ENCODE data around the gene PLEKHA7.

Gene PLEKHA7

GRCh38 chr11:16785520-16786128 is 228.6 kb downstream of the PLEKHA7 start:
- peak; percentile 5 to 31 for DNase-seq

DNA sequence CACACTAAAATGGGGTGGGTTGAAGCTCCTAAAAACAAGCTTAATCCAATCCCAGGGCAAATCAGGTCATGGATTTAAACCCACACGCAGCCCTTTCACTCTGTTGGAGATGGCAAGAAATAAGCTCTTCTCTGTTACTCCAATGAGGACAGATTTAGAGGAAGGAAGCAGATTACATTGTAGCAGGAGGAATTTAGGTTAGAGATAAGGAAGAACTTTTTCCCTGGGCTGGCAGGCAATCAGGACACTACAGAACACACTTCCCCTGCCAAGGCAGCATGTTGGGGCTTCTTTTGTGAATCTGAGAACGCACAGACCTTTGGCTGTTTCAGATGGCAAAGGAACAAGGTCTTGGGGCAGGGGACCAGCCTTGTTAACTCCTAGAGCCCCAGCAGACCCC is 229.5 kb downstream of the PLEKHA7 start:
- no peak for DNase-seq

GRCh38 chr11:16784097-16784496 is 230.1 kb downstream of the PLEKHA7 start:
- DNase-seq, result no peak

- no peak for DNase-seq
Measured at GRCh38 chr11:16783321-16783801, 230.9 kb downstream of the PLEKHA7 start.

DNA sequence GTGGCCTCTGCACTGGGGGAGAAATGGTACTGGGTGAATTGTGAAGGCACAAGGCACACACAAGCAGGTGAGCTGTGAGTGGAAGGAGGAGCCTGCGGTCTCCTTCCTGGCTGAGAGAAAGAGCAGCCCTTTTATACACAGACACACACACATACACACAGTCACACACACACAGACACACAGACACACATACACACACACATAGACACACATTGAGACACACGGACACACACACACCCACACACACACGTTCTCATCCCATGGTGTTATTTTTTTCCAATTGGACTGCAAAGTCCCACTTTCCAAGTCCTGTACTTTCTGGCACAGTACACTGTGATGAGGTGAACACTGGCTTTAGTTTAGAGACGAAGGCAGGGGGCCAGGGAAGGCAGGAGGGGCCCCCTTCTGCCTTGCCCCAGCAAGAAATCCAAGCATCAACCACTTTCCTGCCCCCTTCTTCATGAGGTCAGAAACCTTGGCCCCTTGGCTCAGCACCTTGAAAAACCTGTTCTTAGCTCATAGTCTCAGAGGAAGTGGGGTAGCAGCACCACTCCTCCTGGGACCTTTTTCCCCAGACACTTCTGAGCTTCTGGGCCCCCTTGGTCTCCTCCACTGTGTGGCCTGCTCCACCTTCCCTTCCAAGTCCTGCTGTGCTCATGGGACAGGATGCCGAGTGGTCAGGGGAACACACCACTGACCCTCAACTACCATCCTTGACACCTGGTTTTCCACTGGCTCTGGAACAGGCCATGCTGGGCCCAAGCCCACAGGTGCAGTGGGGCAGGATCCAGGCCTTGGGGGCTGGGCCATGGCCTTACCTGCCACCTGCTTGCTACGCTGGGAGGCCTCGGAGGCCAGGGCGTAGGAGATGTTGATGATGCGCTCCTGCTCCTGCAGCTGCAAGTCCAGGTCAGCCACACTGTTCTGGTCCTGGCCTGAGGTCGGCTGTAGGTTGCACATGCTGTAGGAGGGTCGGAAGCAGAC is 232.0 kb downstream of the PLEKHA7 start:
- DNase-seq, result no peak

DNA sequence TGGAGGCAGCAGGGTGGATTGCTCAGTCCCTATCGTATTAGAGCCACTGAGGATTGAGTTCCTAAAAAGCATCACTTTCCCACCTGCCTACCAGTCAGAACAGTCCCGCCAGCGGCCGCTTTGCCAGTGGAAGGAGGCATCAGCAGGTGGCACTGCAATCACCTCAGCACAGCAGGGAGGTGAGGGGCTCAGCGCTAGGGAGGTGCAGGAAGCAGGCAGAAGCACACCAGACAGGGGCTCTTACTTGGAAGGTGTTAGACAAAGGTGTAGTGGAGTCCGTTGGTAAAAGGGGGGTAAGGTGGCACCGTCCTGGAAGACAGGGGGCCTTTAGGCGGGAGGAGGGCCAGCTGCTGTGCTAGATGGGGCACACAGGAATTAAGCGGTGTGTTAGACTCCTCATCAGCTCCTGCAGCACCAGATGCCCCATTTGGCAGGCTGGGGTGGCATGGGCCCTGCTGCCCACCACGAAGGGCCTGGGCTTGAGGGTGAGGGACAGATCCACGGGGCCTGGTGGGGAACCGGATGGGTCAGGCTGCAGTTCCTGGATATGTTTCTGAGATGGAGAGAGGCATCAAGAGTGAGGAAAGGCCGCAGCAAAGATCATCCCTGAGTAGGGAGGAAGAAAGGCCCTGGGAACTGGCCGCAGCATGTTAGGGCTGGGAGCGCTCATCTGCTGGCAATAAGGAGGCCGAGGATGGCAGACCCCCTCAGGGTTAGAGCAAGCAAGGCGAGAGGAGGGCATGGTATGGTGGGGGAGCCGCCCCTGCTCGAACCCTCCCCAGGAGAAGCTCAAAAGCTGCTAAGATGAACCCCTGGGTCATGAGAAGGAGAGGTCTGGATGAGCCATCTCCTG is 233.3 kb downstream of the PLEKHA7 start:
- no peak for DNase-seq

DNA sequence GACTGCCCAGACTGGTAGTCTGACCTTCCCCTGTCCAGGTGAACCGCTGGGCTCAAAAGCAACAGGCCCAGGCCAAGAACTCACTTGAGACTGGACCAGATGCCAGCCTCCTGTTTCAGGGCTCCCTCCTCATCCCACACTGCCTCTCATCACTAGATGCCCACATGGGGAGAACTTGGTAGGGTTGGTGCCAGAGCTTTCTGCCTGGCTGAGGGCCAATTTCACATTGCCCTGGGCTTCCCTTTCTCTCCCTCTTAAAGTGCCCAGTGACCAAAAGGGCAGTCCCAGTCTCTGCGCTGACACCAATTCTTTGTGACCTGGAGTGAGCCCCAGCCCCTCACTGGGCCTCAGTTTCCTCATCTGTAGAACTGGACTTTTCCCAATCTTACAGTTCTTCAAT is 234.1 kb downstream of the PLEKHA7 start:
- no peak for DNase-seq

DNA sequence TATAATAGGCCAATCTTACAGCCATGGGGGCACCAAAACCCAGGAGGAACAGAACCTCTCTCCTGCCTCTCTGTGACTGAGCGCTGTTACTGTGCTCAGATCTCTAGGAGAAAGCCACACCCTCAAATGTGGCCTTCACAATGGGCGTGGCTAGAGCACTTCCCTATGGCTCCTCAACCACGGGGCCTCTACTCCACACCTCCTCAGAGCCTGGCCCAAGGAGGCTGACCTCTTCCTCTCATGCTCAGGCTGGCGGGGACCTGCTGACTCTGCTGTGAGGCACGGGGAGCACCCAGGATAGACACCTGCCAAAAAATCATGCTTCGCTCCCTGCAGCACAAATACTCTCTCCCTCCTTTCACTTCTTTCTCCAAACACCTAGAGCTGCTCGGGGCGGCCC is 234.8 kb downstream of the PLEKHA7 start:
- no peak for DNase-seq

- DNase-seq, result no peak
Measured at GRCh38 chr11:16778876-16779275, 235.3 kb downstream of the PLEKHA7 start.

GRCh38 chr11:16778286-16778685 is 235.9 kb downstream of the PLEKHA7 start:
- no peak for DNase-seq

GRCh38 chr11:16777613-16777975 is 236.6 kb downstream of the PLEKHA7 start:
- no peak for DNase-seq

- no peak for DNase-seq
Measured at GRCh38 chr11:16776711-16777612, 237.3 kb downstream of the PLEKHA7 start.

- DNase-seq, result no peak
Measured at GRCh38 chr11:16775614-16776283, 238.5 kb downstream of the PLEKHA7 start.

DNA sequence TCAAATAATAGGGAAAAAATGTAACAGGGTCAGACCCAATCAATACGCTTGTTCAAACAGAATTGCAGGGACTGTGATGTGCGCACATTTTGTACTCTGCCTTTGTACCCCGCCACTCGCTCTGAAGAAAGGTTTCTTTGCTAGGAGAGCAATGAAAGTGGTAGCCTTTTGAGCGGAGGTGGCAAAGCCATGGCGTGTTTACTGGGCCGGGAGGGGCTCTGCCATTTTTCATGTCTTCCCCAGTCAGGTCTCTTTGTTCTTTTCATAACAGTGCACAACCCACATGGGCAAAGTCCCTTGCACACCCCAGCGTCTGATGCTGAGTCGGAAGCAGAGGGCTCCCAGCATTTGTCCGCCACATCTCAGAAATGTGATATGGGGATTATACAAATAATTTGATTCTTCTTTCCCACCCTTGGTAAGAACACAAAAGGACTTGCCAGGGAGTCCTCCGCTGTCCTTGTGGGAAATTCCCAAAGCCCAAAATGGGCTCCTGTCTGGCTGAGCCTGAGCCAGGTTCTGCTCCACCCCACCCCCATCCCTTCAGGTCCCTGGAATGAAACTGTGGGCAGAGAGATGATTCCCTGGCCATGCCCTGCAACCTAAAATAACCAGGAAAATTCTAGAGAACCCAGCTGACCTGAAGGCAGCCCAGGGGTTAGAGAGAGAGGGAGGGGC is 239.1 kb downstream of the PLEKHA7 start:
- no peak for DNase-seq

- DNase-seq, result no peak
Measured at GRCh38 chr11:16773981-16774935, 240.0 kb downstream of the PLEKHA7 start.

DNA sequence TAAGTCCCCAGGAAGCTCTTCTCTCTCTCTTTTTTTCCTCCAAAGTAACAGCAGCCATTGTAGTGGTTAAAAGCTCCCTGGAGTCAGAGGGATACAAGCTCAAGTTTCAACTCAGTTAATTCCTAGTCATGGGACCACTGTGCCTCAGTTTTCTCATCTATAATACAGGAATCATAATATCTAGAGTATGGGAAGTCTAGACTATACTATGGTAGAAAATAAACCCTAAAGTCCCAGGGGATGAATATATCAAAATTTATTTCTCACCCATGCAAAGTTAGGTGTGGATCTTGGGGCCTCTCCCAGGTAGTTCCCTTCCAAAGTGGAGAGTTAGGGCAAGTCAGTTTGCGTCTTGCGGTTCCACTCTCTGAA is 242.1 kb downstream of the PLEKHA7 start:
- no peak for DNase-seq

- DNase-seq, result no peak
Measured at GRCh38 chr11:16771350-16772140, 242.7 kb downstream of the PLEKHA7 start.

DNA sequence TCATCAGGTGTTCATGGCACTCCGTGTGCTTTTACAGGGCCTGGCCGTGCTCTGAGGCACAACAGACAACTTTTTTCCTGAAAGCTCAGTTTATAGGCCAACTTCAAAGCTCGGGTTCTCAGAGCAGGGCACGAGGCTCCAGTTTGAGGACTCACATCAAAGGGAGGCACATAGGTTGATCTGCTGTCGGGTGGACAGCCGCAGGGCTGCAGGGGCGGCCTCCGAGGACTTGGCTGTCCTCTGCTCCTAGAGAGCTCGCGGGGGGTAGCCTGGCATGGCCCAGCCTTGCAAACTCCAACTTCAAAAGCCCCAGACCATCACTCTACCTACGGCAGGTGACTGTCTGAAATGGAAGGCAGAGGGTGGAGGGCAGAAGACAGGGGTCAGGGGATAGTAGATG is 244.2 kb downstream of the PLEKHA7 start:
- no peak for DNase-seq

DNA sequence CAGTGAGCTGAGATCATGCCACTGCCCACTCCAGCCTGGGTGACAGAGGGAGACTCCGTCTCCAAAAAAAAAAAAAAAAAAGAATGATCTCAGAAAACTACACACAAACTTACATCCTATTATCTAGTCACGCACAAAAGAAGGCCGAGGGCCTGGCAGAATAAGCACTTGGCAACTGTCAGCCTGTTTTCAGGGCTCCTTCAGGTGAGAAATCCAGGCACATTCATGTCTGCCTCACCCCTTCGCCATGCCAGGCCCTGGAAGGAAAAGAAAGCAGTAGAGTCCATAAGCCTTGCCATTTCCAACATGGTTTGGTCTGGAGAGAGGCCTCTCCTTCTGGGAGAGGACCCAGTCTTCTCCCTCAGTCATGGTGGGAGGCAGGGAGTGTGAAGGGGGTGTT is 244.8 kb downstream of the PLEKHA7 start:
- DNase-seq, result no peak

Measured in SHP77 (cell line).